HS-5 (cell line): Measurements from ENCODE around the gene KATNAL1.

Experiments used
- DNase-seq: peaks from one replicate; pipeline ENCODE4 v3.0.0-alpha.2; 2012; ENCODE audit warnings: low read depth

Gene KATNAL1

DNA sequence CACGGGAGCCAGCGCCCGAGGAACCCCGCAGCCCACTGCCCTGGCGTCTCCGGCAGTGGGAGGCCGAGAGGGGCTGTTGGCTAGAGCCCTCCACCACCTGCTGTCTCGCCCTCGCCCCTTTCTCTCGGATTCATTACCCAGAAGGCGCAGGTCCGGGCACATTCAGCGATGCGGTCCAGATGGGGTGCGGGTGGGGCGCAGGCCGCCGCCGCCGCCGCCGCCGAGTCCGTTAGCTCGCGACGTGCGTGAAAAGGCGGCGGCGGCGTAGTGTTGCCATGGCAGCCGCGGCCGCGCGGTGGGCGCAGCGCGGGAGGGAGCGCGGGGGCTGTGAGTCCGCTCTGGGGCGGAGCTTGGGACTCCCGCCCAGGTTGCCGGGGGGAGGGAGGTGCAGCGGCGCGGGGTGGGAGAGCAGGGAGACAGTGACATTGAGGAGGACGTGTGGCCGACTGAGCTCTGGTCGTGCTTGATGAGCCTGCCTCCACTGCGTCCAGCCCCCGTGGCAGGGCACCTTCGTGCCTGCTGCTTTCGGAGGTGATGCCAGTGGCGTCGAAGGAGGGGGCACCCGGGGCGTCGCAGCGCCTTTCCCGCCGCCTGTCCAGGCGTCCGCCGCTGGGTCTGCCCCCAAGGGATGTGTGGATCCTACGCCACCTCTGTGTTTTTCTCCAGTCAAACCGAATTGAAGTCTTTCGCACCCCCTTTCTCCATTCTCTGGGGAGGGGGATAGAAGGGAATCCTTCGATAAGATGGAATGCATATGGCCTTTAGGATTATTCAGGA, at the start of gene KATNAL1:
Gene KATNAL1 (minus strand): TSS at position 358 of the 777 bp plus-strand sequence. CDS start 23,774 bp downstream, outside the sequence.
- no peak for DNase-seq

- DNase-seq = no peak
These were observed 48.5 kb upstream of the KATNAL1 start for GRCh38 chr13:30355839-30356238.

- DNase-seq = no peak
These were observed 48.0 kb upstream of the KATNAL1 start for GRCh38 chr13:30355384-30355699.

DNA sequence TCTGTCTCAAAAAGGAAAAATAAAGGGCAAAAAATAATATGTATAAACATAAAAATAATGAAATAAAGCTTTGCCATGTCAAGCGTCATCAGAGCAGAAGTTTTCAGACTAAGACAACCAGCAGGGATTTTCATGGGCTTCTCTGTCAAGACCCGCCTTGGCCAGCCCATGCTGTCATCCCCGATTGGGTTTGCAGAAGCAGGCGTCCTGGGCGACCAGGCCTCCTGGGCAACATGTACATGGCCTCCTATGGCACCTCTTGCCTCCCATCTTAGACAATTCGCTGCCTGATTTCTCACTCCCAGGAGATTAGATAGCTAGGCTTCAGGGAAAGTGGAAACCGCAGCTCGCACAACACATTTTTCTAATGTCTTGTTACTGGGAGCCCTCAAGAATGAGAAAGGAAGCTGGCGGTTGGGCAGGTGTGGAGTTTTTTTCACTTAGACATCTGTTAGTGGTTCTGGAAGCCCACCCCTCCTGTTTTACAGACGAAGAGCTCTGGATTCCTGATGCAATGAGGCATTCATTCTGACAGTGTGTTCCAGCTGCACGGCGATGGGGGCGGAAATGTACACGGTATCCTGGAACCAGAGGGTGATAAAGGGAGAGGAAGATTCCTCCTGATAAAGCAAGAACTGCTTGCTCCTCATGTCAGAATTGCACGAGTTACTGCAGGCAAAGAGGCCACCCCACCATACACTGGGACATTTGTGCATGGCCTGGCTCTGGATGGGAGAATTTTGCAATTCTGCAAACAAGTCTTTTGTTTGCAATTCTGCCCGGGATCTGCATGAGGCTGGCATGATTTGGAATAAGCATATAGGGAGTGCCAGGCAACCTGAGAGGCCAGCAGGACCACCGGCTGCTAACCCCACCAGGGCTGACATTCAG, 47.4 kb upstream of the KATNAL1 start:
- DNase-seq = no peak

GRCh38 chr13:30353471-30354215, 46.3 kb upstream of the KATNAL1 start:
- DNase-seq = no peak

DNA sequence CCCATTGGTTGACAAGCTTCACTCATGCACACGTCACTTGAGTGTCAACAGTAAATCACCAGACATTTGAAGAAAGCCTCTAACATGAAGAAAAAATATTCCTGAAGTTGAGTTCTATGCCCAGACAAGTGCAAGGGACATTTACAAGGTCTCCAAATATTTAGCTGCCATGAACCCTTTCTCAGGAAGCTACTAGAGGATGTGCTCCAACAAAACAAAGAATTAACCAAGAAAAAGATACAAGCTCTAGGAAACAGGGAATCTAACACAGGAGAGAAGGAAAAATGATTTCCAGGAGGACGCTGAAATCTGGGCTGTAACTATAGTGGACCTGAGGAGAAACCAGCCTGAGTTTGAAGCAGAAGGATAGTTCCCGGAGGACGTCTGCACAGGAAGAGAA, 45.7 kb upstream of the KATNAL1 start:
- no peak for DNase-seq

DNA sequence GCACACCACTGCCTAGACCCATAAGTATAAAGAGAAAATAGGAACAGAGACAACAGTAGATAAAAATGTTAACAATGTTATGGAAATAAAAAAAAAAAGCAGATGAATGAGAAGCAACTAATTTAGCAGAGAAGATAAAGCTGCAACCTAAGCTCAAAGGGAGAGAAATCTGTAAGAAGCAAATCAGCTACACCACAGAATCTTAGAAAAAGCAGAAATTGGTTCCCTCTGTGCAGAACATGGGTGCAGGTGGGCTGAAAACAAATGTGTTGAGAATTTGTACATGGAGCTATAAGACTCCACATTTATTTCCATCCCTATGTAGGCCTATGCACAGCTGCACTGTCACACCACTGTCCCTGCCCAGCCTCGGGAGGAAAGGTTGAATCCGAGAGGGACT, 44.8 kb upstream of the KATNAL1 start:
- no peak for DNase-seq

DNA sequence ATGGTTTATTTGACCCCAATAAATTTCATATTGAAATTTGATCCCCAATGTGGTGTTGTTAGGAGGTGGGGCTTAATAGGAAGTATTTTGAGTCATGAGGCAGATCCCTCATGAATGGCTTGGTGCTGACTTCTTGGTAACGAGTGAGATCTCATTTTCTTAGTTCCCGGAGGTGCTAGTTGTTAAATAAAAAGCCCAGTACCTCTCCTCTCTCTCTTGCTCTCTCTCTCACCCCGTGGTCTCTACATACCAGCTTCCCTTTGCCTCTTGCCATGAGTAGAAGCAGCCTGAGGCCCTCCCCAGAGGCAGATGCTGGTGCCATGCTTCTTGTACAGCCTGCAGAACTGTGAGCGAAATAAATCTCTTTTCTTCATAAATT, 39.4 kb upstream of the KATNAL1 start:
- DNase-seq = no peak

DNA sequence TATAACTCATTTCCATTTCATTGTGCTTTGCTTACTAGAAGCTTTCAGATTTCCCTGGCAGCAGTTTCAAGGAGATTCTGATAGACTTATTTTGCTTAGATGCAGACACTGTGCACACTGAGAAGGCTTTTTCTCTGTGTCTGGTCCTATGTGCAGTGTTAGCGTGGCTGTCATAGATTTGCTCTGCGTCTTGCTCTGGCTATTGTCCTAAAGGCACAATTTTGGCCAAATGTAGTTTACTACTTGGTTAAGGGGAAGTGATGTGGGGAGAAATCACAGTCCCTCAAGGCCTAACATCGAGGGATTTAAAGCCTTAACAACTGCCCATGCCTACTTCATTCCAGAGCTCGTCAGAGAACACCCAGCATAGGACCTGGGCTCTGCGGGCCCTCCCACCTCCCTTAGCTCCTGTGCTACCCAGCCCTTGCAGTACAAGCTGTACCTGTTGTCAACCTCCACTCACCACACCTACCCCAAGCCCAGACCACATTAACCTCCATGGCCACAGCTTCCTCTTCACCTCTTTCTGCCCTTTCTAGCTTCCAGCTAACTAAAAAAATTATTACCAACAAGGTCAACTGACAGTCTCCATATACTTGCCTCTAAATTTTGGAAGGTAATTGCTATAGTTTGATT, 38.9 kb upstream of the KATNAL1 start:
- DNase-seq = no peak

GRCh38 chr13:30345426-30346100, 38.2 kb upstream of the KATNAL1 start:
- no peak for DNase-seq

- peak; percentile 46 for DNase-seq
These were observed 34.6 kb upstream of the KATNAL1 start for GRCh38 chr13:30341815-30342570.

- peak; percentile 46 for DNase-seq
These were observed 33.2 kb upstream of the KATNAL1 start for GRCh38 chr13:30340331-30341250.

DNA sequence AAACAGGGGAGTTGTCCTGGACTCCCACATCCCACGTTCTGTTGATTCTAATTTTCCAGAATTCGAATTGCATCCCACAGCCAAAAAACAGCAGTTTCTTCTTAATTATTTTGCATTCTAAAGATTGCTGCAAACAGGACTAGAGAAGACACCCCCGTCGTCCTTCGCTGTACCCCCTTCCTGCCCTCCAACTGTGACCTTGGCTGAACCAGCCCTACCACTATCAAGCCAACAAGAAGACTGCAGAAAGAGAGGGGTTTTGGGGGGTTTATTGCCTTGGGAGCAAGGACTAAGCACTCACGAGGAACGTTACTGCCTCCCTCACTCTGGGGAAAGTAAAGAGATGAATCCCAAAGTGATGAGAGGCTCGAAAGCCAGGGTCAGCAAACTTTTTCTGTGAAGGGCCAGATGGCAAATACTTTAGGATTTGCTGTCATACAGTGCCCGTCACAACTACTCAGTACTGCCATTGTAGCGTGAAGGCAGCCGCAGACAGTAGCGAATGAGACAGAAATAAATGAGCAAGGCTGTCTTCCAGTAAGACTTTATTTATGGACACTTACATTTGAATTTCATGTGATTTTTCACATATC, 32.5 kb upstream of the KATNAL1 start:
- DNase-seq = no peak

- DNase-seq = no peak
These were observed 31.6 kb upstream of the KATNAL1 start for GRCh38 chr13:30338952-30339351.

DNA sequence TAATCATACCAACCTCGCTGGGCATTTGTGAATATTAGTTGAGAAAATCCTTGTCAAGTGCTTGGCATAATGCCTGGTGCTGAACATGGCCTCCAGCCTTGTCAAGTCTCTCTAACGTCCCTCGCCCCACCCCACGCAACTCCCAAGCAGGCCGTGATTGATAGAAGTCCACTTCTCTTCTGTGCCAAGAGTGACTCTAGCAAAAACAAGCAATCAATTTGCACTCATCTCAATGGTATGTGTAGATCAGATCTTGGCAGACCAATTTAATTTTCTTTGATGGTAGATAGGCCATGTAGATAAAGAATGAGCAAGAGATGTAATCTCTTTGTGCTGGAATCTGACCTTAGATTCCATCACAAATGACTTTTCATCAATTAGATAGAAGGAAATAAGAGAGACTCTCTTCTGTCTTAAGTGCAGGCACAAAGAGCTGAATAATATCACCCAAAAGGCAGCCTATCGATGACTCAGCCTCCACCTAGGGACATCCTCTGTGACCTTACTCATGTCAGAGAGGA, 31.0 kb upstream of the KATNAL1 start:
- no peak for DNase-seq

DNA sequence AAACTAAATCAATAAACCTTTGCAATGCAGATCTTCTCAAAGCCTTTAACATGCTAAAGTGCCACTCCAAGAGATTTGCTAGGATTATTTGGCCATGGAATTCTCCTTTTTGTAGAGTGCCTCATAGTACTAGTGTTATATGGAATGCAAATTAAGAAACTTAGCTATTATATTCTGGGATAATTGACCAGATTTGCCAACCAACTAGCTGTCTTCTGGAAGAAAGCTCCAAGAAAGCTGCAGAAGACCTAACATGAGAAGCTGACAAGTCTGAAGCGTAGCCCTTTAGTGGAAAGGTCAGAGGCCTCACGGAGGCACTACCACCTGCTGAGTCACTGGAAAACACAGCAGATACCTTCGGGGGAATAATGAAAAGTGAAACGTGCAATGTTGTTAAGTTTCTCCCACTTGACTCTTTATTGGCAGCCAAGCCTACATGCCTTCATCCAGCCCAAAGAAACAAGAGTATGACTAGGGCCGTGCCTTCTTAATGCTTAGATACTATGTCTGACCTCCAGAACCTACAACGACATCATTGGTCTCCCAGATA, 29.8 kb upstream of the KATNAL1 start:
- no peak for DNase-seq

- no peak for DNase-seq
These were observed 27.5 kb upstream of the KATNAL1 start for GRCh38 chr13:30334663-30335386.

DNA sequence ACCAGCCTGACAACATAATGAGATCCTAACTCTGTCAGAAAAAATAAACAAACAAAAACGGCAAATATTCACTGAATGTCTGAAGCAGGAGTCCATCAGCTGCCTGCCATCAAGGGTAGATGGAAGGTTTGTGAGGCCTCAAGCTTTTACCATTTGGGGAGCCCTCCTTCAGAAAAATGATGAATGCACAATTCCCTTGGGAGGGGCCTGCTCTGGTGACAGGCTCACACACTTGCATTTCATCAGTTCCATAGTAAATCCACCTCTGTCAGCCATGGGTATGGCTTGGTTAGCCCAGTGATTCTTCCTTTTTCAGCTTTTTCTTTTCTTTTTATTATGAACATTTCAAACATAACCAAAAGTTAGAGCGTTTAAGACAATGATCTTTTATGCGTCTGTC, 26.3 kb upstream of the KATNAL1 start:
- DNase-seq = no peak
